HCT116 (cell line): Measurements from ENCODE around the gene PPFIA2. TPM values are rescaled to one million over a fixed set of nuclear protein-coding genes. Genes with fewer than 3 reads are reported as not detected.

Experiments used
- ATAC-seq: fragments of 200-7000 bp; cut with Tn5 transposase; 2 replicates; pipeline ENCODE4 v1.9.1; 2020; ENCODE audit warnings: mild to moderate bottlenecking, moderate library complexity
- BruUV-seq: library from RNA; stranded (reverse); fragments of 400-500 nt; replicated peaks from 2 replicates; lab custom pipeline; 2021; lab: Mats Ljungman, UMichigan
- CTCF ChIA-PET: fragments of 300-600 bp; sonication (Branson Sonifier 250); formaldehyde crosslinking; loops from one replicate; lab custom pipeline; 2021; ENCODE audit warnings: antibody characterized with exemption; lab: Charles Lee
- POLR2A ChIA-PET: fragments of 300-600, 350-600 bp; sonication (Branson Sonifier 250); formaldehyde crosslinking; loops from one replicate; lab custom pipeline; 2021; ENCODE audit warnings: antibody characterized with exemption; lab: Charles Lee
- RAD21 ChIA-PET, 2 experiments: fragments of 300-600 bp; sonication (Branson Sonifier 250); formaldehyde crosslinking; loops; one replicate each; lab custom pipeline; 2023; ENCODE audit warnings: low total read pairs in 2 of 2; ENCODE audit not compliant: uncharacterized antibody in 2 of 2, unreplicated experiment in 2 of 2, low non-redundant PET in 1 of 2; lab: Charles Lee
- DNase-seq: peaks from one replicate; pipeline ENCODE4 v3.0.0-alpha.2; 2010; ENCODE audit warnings: low read depth, low spot score
- H2AFZ ChIP-seq: fragments of 200-600 bp; shearing (Covaris generic), sonication (generic); 2 replicates; pipeline ENCODE4 v1.6.1; 2017; ENCODE audit warnings: low read depth, mixed run types, mixed read lengths, antibody characterized with exemption, low read length; ENCODE audit not compliant: poor library complexity, severe bottlenecking
- H3K27ac ChIP-seq: 2 replicates; pipeline ENCODE4 v1.5.1; 2012; ENCODE audit warnings: low read depth, low read length
- H3K27me3 ChIP-seq: fragments of 200-600 bp; sonication (generic); 2 replicates; pipeline ENCODE4 v1.6.1; 2016; ENCODE audit warnings: mixed run types, low read length, mixed read lengths; ENCODE audit not compliant: insufficient read depth
- H3K36me3 ChIP-seq, 2 experiments: fragments of 200-500 bp in 1 of 2; fragments of 200-600 bp in 1 of 2; sonication (Bioruptor generic) in 1 of 2; sonication (generic) in 1 of 2; 2 replicates each; pipeline versions ENCODE4 v1.5.1 to v1.6.1; 2014 to 2016; ENCODE audit warnings: low read length in 2 of 2, inconsistent platforms in 1 of 2, mixed read lengths in 1 of 2, mixed run types in 1 of 2; ENCODE audit not compliant: insufficient read depth in 2 of 2, control insufficient read depth in 1 of 2
- H3K4me1 ChIP-seq, 2 experiments: fragments of 200-600 bp in 1 of 2; sonication (generic) in 1 of 2; 2 replicates each; pipeline versions ENCODE4 v1.5.1 to v1.6.1; 2012 to 2017; ENCODE audit warnings: low read length in 2 of 2, inconsistent platforms in 1 of 2, mild to moderate bottlenecking in 1 of 2, mixed read lengths in 1 of 2, mixed run types in 1 of 2, moderate library complexity in 1 of 2; ENCODE audit not compliant: insufficient read depth in 2 of 2, control insufficient read depth in 1 of 2
- H3K4me2 ChIP-seq: fragments of 200-600 bp; sonication (generic); 2 replicates; pipeline ENCODE4 v1.6.1; 2017; ENCODE audit warnings: mixed run types, low read length, mixed read lengths
- H3K4me3 ChIP-seq, 2 experiments: fragments of 200-600 bp in 1 of 2; sonication (generic) in 1 of 2; replicated peaks in 1 of 2; 2 replicates each; pipeline ENCODE4 v1.5.1; 2011 to 2016; ENCODE audit warnings: low read length in 2 of 2, control low read depth in 1 of 2, low read depth in 1 of 2, mild to moderate bottlenecking in 1 of 2, mixed read lengths in 1 of 2, mixed run types in 1 of 2
- H3K79me2 ChIP-seq: fragments of 200-600 bp; sonication (generic); 2 replicates; pipeline ENCODE4 v1.6.1; 2017; ENCODE audit warnings: mild to moderate bottlenecking, mixed run types, low read length, moderate library complexity, mixed read lengths; ENCODE audit not compliant: insufficient read depth
- H3K9ac ChIP-seq: fragments of 200-600 bp; sonication (generic); 2 replicates; pipeline ENCODE4 v1.6.1; 2016; ENCODE audit warnings: low read length, mixed read lengths
- H3K9me2 ChIP-seq: fragments of 200-600 bp; sonication (generic), shearing (Covaris generic); 2 replicates; pipeline ENCODE4 v1.6.1; 2017; ENCODE audit warnings: mixed run types, mild to moderate bottlenecking, moderate library complexity; ENCODE audit not compliant: insufficient read depth
- H3K9me3 ChIP-seq, 2 experiments: fragments of 200-500 bp in 1 of 2; fragments of 200-600 bp in 1 of 2; sonication (Bioruptor generic) in 1 of 2; sonication (generic) in 1 of 2; 2 replicates each; pipeline ENCODE4 v1.6.1; 2014 to 2017; ENCODE audit warnings: low read length in 2 of 2, mixed read lengths in 2 of 2, inconsistent platforms in 1 of 2, low read depth in 1 of 2, mild to moderate bottlenecking in 1 of 2, mixed run types in 1 of 2, moderate library complexity in 1 of 2; ENCODE audit not compliant: control insufficient read depth in 1 of 2, insufficient read depth in 1 of 2
- H4K20me1 ChIP-seq: fragments of 200-600 bp; sonication (generic), shearing (Covaris generic); 2 replicates; pipeline ENCODE4 v1.6.1; 2017; ENCODE audit warnings: mixed run types, mild to moderate bottlenecking, moderate library complexity; ENCODE audit not compliant: insufficient read depth
- EZH2 ChIP-seq: fragments of 200-600 bp; sonication (generic); IDR thresholded peaks from 2 replicates; pipeline ENCODE4 v1.6.1; 2017; ENCODE audit warnings: antibody characterized with exemption, mixed run types
- FOSL1 ChIP-seq: IDR thresholded peaks from 2 replicates; pipeline ENCODE4 v1.6.1; 2012; ENCODE audit warnings: low read depth
- RAD21 ChIP-seq: IDR thresholded peaks from 2 replicates; pipeline ENCODE4 v1.6.1; 2012; ENCODE audit warnings: low read depth, mild to moderate bottlenecking
- SP1 ChIP-seq: IDR thresholded peaks from 2 replicates; pipeline ENCODE4 v1.6.1; 2012; ENCODE audit warnings: low read depth
- YY1 ChIP-seq: IDR thresholded peaks from 2 replicates; pipeline ENCODE4 v1.6.1; 2011; ENCODE audit warnings: low read length, low read depth, moderate library complexity, mild to moderate bottlenecking; ENCODE audit not compliant: insufficient replicate concordance; ENCODE audit errors: extremely low read depth
- intact Hi-C: fragments of 100-400 bp; cut with micrococcal nuclease; formaldehyde crosslinking; loops from 2 replicates; pipeline ENCODE4 v1.10.0; 2022
- total RNA-seq: library from RNA; stranded (reverse); gene quantifications from one replicate; pipeline ENCODE4 v1.2.1, GENCODE V29; 2021; ENCODE audit not compliant: unreplicated experiment
- TF ChIP-seq, protein P1 (sequence below), 3 experiments: fragments of 200-600 bp in 1 of 3; sonication (generic) in 1 of 3; IDR thresholded peaks in 2 of 3; conservative IDR thresholded peaks in 1 of 3; 2 replicates each; pipeline ENCODE4 v1.5.1; 2012 to 2017; ENCODE audit warnings: low read depth in 2 of 3, low read length in 2 of 3, antibody characterized with exemption in 1 of 3, borderline replicate concordance in 1 of 3, control low read depth in 1 of 3, mild to moderate bottlenecking in 1 of 3, mixed read lengths in 1 of 3, mixed run types in 1 of 3, moderate library complexity in 1 of 3; ENCODE audit not compliant: insufficient read depth in 1 of 3

Gene PPFIA2
- total RNA-seq, 1 experiment from 2014 or later: not detected

DNA sequence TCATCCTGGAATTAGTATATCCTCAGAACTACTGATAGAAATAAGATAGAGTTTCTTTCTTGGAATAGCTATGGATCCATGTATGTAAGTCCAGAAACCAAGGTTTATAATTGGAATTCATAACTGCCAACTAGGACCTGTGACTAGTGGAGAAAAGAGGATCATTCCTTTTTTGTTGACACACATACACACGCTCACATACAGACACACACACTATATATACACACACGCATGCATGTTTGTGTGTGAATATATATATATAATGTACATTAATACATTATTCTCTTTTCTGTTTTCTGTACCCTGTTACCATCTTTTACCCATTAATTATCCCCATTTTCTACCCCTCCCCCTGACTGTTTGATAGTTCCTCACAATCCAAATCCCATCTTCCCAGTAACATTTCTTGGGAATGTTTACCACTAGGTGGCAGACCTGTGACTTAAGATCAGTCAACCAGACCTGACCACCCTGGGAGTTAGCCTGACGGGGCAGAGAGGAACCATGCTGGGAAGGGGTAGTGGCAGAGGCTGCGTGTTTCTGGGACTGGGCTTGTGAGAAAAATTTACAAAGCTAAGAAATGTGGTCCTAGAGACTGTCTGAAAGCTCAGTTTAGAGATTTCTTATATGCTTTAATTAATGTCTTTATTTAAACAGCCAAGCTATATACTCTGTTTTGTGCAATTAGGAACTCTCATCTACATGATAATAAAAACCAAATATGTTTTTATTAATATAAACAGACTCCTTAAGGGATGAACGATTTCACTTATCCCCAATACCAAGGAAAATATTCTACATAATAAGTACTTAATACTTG is 308.0 kb downstream of the PPFIA2 start:
- Histone ChIP-seq H3K9me2 (no peaks in the 10 kb centered on the region), H3K27me3 (no peaks in the 10 kb centered on the region), H3K79me2 (no peaks in the 10 kb centered on the region), H3K36me3 (no peaks in the 10 kb centered on the region), H3K4me1 (no peaks in the 10 kb centered on the region), H3K9ac (no peak overlapping the region), H3K27ac (no peak overlapping the region), H3K4me3 (no peak overlapping the region), H2AFZ (peak overlapping the region; percentile 89), H3K9me3 (no peaks in the 10 kb centered on the region), H4K20me1 (no peaks in the 10 kb centered on the region), H3K4me2 (0 out of 2 replicates have a peak overlapping the region, but pooled peaks have one; percentile 10)
- ChIA-PET POLR2A (no interaction called here), RAD21 (no interaction called here), CTCF (interaction anchor here (0.7 to 1.4 kb wide), 5 partner anchors 14 to 177 kb away, joined by 3 to 4 read pairs (median 3); no protein-coding TSS in a partner anchor)
- no TSS peak for BruUV-seq
- DNase-seq: peak; percentile 76
- ATAC-seq: peak; percentile 99
- no peak for TF ChIP-seq EZH2
- TF ChIP-seq RAD21: peak; percentile 62
- TF ChIP-seq YY1: peak; percentile 15
- no peak for TF ChIP-seq SP1
- peak; percentile 19; the same call in 1 of the 2 replicates for TF ChIP-seq FOSL1
- TF ChIP-seq, protein P1, sequence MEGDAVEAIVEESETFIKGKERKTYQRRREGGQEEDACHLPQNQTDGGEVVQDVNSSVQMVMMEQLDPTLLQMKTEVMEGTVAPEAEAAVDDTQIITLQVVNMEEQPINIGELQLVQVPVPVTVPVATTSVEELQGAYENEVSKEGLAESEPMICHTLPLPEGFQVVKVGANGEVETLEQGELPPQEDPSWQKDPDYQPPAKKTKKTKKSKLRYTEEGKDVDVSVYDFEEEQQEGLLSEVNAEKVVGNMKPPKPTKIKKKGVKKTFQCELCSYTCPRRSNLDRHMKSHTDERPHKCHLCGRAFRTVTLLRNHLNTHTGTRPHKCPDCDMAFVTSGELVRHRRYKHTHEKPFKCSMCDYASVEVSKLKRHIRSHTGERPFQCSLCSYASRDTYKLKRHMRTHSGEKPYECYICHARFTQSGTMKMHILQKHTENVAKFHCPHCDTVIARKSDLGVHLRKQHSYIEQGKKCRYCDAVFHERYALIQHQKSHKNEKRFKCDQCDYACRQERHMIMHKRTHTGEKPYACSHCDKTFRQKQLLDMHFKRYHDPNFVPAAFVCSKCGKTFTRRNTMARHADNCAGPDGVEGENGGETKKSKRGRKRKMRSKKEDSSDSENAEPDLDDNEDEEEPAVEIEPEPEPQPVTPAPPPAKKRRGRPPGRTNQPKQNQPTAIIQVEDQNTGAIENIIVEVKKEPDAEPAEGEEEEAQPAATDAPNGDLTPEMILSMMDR (IDR thresholded peaks at IDR 0.05 in 2 of 3, conservative IDR thresholded peaks at IDR 0.05 in 1 of 3; ENCODE audit: borderline replicate concordance in 1 of 3, insufficient read depth in 1 of 3, low read depth in 2 of 3, low read length in 2 of 3): peak; percentile 62 to 70 (median 65); a peak in 5 of 6 replicates
- intact Hi-C loops: loop anchor here (1.0 kb wide), 1 partner anchor 176 kb away; no protein-coding TSS in a partner anchor
